Measurements from ENCODE around the gene PLPPR1. TPM values are rescaled to one million over a fixed set of nuclear protein-coding genes. Genes with fewer than 3 reads are reported as not detected.

Gene PLPPR1
- total RNA-seq, 3 donors from 2014 or later: 0.31 to 1.9 (median 0.38) TPM

DNA sequence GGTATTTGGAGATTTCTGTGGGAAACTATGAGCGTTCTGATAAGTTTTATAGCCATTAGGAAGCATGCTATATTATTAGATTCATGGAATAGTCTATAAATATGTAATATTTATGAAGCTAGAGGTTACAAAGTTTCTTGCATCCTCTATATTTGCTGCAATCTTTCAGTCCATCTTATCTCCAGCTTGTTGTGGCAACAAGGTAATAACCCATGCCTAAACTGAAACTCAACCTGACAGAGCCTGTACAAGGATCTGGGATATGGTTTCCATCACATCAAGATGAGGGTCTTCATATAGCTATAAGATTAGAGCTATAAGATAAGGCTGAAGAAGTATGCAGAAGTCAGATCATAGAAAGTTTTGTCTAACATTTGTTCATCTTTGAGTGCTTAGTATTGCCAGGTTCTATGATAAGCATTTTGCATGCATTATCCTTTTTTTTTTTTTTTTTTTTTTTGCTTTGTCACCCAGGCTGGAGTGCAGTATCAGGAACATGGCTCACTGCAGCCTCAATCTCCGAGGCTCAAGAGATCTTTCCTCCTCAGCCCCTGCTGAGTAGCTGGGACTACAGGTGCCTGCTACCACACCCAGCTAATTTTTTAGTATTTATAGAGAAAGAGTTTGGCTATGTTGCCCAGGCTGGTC lies 341.5 kb downstream of the PLPPR1 start:
- ATAC-seq: no peak
- H3K9me3 ChIP-seq: no peaks in the 10 kb centered on the region
- intact Hi-C loops (cut with DNase I, micrococcal nuclease): no loop called here
- H3K36me3 ChIP-seq (ENCODE audit: low read depth): no peaks in the 10 kb centered on the region
- TF ChIP-seq, protein P1, sequence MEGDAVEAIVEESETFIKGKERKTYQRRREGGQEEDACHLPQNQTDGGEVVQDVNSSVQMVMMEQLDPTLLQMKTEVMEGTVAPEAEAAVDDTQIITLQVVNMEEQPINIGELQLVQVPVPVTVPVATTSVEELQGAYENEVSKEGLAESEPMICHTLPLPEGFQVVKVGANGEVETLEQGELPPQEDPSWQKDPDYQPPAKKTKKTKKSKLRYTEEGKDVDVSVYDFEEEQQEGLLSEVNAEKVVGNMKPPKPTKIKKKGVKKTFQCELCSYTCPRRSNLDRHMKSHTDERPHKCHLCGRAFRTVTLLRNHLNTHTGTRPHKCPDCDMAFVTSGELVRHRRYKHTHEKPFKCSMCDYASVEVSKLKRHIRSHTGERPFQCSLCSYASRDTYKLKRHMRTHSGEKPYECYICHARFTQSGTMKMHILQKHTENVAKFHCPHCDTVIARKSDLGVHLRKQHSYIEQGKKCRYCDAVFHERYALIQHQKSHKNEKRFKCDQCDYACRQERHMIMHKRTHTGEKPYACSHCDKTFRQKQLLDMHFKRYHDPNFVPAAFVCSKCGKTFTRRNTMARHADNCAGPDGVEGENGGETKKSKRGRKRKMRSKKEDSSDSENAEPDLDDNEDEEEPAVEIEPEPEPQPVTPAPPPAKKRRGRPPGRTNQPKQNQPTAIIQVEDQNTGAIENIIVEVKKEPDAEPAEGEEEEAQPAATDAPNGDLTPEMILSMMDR (IDR thresholded peaks at IDR 0.05): no peak
- no peak overlapping the region for H3K4me3 ChIP-seq
- no peak for DNase-seq
- H3K4me1 ChIP-seq (ENCODE audit: low read depth): no peaks in the 10 kb centered on the region

DNA sequence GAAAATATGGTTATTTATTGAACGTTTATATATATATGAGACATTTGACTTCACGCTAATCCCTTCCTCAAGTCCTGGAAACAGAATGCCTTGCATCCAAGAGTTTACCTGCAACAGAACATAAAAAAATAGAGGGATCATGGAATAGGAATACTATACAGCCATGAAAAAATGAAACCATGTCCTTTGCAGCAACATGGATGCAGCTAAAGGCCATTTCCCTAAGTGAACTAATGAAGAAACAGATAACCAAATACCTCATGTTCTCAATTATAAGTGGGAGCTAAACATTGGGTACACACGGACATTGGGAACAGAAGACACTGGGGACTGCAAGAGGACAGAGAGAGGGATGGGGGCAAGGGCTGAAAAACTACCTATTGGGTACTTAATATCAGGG lies 343.3 kb downstream of the PLPPR1 start:
- Histone ChIP-seq H3K4me1 (ENCODE audit: low read depth) (no peaks in the 10 kb centered on the region), H3K9me3 (no peaks in the 10 kb centered on the region), H3K36me3 (ENCODE audit: low read depth) (no peaks in the 10 kb centered on the region), H3K4me3 (no peak overlapping the region)
- intact Hi-C loops (cut with DNase I, micrococcal nuclease): no loop called here
- ATAC-seq (no peak), DNase-seq (no peak)
- TF ChIP-seq, protein P1 (IDR thresholded peaks at IDR 0.05): no peak

DNA sequence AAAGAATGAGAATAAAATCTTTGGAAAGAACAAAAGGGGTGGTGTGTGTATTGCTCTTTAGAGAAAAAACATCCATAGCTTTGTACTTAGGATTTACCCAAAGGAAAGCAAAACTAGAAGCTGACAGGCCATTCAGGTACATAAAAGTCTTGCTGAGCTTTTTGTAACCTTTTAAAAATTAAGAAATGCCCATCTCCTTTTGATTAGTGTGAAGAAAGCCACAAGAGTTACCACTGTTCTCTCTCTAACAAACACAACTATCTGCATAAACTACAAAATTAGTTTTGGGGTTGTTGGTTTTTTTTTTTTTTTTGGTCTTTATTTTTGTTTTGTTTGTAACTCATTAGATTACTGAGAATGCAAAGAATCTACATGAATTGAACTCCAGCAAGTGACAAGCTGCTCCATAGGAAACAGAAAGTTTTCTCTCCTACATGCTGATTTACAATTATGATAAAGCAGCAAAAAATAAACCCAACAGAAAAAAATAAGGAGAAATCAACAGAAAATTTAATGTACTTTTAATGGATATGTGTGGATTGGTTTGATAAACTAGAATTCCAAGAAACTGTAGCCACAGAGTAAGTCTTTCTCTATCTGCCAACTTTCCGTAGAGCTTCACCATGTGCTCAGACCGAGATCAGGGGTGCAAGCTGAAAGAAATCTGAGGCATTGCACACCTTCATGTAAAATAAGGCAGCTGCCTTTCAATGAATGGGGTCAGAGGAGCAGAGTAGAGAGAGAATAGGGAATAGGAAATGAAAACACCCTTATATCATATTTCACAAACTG lies 344.0 kb downstream of the PLPPR1 start:
- Histone ChIP-seq H3K9me3 (no peaks in the 10 kb centered on the region), H3K4me3 (no peak overlapping the region), H3K36me3 (ENCODE audit: low read depth) (no peaks in the 10 kb centered on the region), H3K4me1 (ENCODE audit: low read depth) (no peaks in the 10 kb centered on the region)
- intact Hi-C loops (cut with DNase I, micrococcal nuclease): no loop called here
- no peak for ATAC-seq
- TF ChIP-seq, protein P1 (IDR thresholded peaks at IDR 0.05): no peak
- no peak for DNase-seq
